Loucy (cell line): ENCODE data around the gene C1orf35.

Source experiments
- H2AFZ ChIP-seq: fragments of 200-600 bp; sonication (generic); 2 replicates; pipeline ENCODE4 v1.6.0; 2016; ENCODE audit warnings: antibody characterized with exemption, mild to moderate bottlenecking, low read length, moderate library complexity
- H3F3A ChIP-seq: fragments of 200-600 bp; 2 replicates; pipeline ENCODE4 v1.6.0; 2016; ENCODE audit warnings: antibody characterized with exemption, low read depth, mild to moderate bottlenecking
- H3K27me3 ChIP-seq: fragments of 200-600 bp; sonication (generic); 2 replicates; pipeline ENCODE4 v1.6.1; 2014; ENCODE audit warnings: low read length, mild to moderate bottlenecking; ENCODE audit not compliant: insufficient read depth, poor library complexity, severe bottlenecking
- H3K36me3 ChIP-seq: fragments of 200-600 bp; sonication (generic); 2 replicates; pipeline ENCODE4 v1.6.1; 2016; ENCODE audit warnings: low read length; ENCODE audit not compliant: insufficient read depth
- H3K4me1 ChIP-seq: fragments of 200-600 bp; sonication (generic); 2 replicates; pipeline ENCODE4 v1.5.1; 2014; ENCODE audit warnings: low read length, mild to moderate bottlenecking; ENCODE audit not compliant: insufficient read depth, poor library complexity, severe bottlenecking
- H3K4me2 ChIP-seq: fragments of 200-600 bp; sonication (generic); 2 replicates; pipeline ENCODE4 v1.6.0; 2014; ENCODE audit warnings: antibody characterized with exemption, low read length, low read depth, mild to moderate bottlenecking; ENCODE audit not compliant: poor library complexity, severe bottlenecking
- H3K4me3 ChIP-seq: fragments of 200-600 bp; sonication (generic); 2 replicates; pipeline ENCODE4 v1.5.1; 2014; ENCODE audit warnings: low read length, mild to moderate bottlenecking, mixed read lengths; ENCODE audit not compliant: poor library complexity, severe bottlenecking
- H3K79me2 ChIP-seq: fragments of 200-600 bp; sonication (generic); 2 replicates; pipeline ENCODE4 v1.6.1; 2014; ENCODE audit warnings: low read length; ENCODE audit not compliant: insufficient read depth
- H3K9ac ChIP-seq: fragments of 200-600 bp; sonication (generic); 2 replicates; pipeline ENCODE4 v1.6.0; 2014; ENCODE audit warnings: mild to moderate bottlenecking, low read depth, low read length, moderate library complexity; ENCODE audit not compliant: poor library complexity, severe bottlenecking
- H3K9me2 ChIP-seq: fragments of 200-600 bp; sonication (generic); replicated peaks from 2 replicates; pipeline ENCODE4 v1.6.1; 2016; ENCODE audit warnings: low read depth, low read length, mixed read lengths
- H3K9me3 ChIP-seq: fragments of 200-600 bp; sonication (generic); 2 replicates; pipeline ENCODE4 v1.6.1; 2014; ENCODE audit warnings: mild to moderate bottlenecking, antibody characterized with exemption, low read length, low read depth; ENCODE audit not compliant: insufficient read depth
- H4K20me1 ChIP-seq: fragments of 200-600 bp; sonication (generic); 2 replicates; pipeline ENCODE4 v1.6.0; 2014; ENCODE audit warnings: antibody characterized with exemption, low read length, mild to moderate bottlenecking; ENCODE audit not compliant: insufficient read depth, poor library complexity, severe bottlenecking
- EZH2phosphoT487 ChIP-seq: fragments of 200-600 bp; IDR thresholded peaks from 2 replicates; pipeline ENCODE4 v1.6.1; 2018; ENCODE audit warnings: antibody characterized with exemption, mild to moderate bottlenecking, moderate library complexity, borderline replicate concordance
- TF ChIP-seq, protein P1 (sequence below): fragments of 200-600 bp; sonication (generic); conservative IDR thresholded peaks from 2 replicates; pipeline ENCODE4 v1.5.1; 2014; ENCODE audit warnings: mild to moderate bottlenecking, antibody characterized with exemption, low read length

C1orf35 gene

GRCh38 chr1:228131766-228132165 lies 28.6 kb upstream of the C1orf35 start:
- H3K27me3 ChIP-seq = no peaks in the 10 kb centered on the region
- no peaks in the 10 kb centered on the region for H3K4me1 ChIP-seq
- H2AFZ ChIP-seq = no peak overlapping the region
- H3K79me2 ChIP-seq = no peaks in the 10 kb centered on the region
- TF ChIP-seq, protein P1, sequence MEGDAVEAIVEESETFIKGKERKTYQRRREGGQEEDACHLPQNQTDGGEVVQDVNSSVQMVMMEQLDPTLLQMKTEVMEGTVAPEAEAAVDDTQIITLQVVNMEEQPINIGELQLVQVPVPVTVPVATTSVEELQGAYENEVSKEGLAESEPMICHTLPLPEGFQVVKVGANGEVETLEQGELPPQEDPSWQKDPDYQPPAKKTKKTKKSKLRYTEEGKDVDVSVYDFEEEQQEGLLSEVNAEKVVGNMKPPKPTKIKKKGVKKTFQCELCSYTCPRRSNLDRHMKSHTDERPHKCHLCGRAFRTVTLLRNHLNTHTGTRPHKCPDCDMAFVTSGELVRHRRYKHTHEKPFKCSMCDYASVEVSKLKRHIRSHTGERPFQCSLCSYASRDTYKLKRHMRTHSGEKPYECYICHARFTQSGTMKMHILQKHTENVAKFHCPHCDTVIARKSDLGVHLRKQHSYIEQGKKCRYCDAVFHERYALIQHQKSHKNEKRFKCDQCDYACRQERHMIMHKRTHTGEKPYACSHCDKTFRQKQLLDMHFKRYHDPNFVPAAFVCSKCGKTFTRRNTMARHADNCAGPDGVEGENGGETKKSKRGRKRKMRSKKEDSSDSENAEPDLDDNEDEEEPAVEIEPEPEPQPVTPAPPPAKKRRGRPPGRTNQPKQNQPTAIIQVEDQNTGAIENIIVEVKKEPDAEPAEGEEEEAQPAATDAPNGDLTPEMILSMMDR = no peak
- no peak for TF ChIP-seq EZH2phosphoT487
- no peaks in the 10 kb centered on the region for H3F3A ChIP-seq
- H3K9me3 ChIP-seq = no peaks in the 10 kb centered on the region
- H3K4me2 ChIP-seq = no peak overlapping the region
- no peaks in the 10 kb centered on the region for H3K9me2 ChIP-seq
- no peak overlapping the region for H3K9ac ChIP-seq
- H3K36me3 ChIP-seq = no peaks in the 10 kb centered on the region
- no peaks in the 10 kb centered on the region for H4K20me1 ChIP-seq
- H3K4me3 ChIP-seq = no peak overlapping the region

DNA sequence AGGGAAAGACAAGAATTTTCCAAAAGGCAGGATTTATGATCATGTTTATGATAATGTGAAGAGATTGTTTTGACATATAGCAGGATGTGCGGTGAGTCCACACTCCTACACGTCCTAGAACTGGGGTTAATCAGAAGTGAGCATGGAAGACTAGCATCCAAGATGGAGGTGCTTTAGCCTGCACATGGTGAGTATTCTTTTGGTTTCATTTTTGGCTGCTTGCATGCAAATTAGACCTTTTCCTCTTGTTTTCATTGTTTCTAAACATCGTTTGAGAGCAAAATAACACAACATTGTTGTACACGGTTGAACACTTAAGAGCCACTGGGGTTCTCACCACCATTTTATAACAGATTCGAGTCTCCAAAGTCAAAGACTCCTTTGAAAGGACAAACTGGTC lies 22.1 kb upstream of the C1orf35 start:
- H3K9me2 ChIP-seq = no peaks in the 10 kb centered on the region
- H2AFZ ChIP-seq = no peak overlapping the region
- H3K4me3 ChIP-seq = no peak overlapping the region
- H3K9ac ChIP-seq = no peak overlapping the region
- H4K20me1 ChIP-seq = no peaks in the 10 kb centered on the region
- no peak for TF ChIP-seq EZH2phosphoT487
- TF ChIP-seq, protein P1 = no peak
- H3F3A ChIP-seq = no peaks in the 10 kb centered on the region
- H3K4me2 ChIP-seq = no peak overlapping the region
- no peaks in the 10 kb centered on the region for H3K4me1 ChIP-seq
- no peaks in the 10 kb centered on the region for H3K9me3 ChIP-seq
- H3K79me2 ChIP-seq = no peaks in the 10 kb centered on the region
- peaks cover 8% of the 10 kb centered on the region for H3K27me3 ChIP-seq
- H3K36me3 ChIP-seq = no peaks in the 10 kb centered on the region

- TF ChIP-seq EZH2phosphoT487 = no peak
- TF ChIP-seq, protein P1 = no peak
- Histone ChIP-seq H3K79me2 (no peaks in the 10 kb centered on the region), H3F3A (no peaks in the 10 kb centered on the region), H2AFZ (no peak overlapping the region), H3K36me3 (no peaks in the 10 kb centered on the region), H4K20me1 (no peaks in the 10 kb centered on the region), H3K9me2 (no peaks in the 10 kb centered on the region), H3K4me2 (no peak overlapping the region), H3K9ac (no peak overlapping the region), H3K9me3 (no peaks in the 10 kb centered on the region), H3K4me3 (no peak overlapping the region), H3K4me1 (no peaks in the 10 kb centered on the region), H3K27me3 (peaks cover 8% of the 10 kb centered on the region)
Observed at GRCh38 chr1:228123505-228123904, 20.4 kb upstream of the C1orf35 start.
